Keratinocyte (primary cell): ENCODE results near the gene DHRSX.

Source experiments
- CTCF ChIP-seq, 3 experiments: IDR thresholded peaks in 1 of 3; conservative IDR thresholded peaks in 1 of 3; optimal IDR thresholded peaks in 1 of 3; 2 replicates in 2 of 3; 3 replicates in 1 of 3; pipeline versions ENCODE3 to v1.5.1; 2011; ENCODE audit warnings: low read length in 3 of 3, mild to moderate bottlenecking in 3 of 3, moderate library complexity in 2 of 3, control low read depth in 1 of 3, inconsistent platforms in 1 of 3; ENCODE audit not compliant: insufficient read depth in 2 of 3; ENCODE audit errors: extremely low read depth in 1 of 3
- EZH2 ChIP-seq: IDR thresholded peaks from one replicate; pipeline ENCODE4 v1.6.1; 2012; ENCODE audit warnings: inconsistent platforms, mild to moderate bottlenecking, low read length, moderate library complexity

GRCh38 chrX:2348211-2348610, 152.6 kb downstream of the DHRSX start:
- TF ChIP-seq CTCF (optimal IDR thresholded peaks at IDR 0.05 in 1 of 3, IDR thresholded peaks at IDR 0.05 in 1 of 3, conservative IDR thresholded peaks at IDR 0.05 in 1 of 3; ENCODE audit: extremely low read depth in 1 of 3, insufficient read depth in 2 of 3, low read length in 3 of 3): no peak
- no peak for TF ChIP-seq EZH2
